NCI-H2196 (cell line): Measurements from ENCODE around the gene UCMA.
A peak's percentile ranks its signal among the peaks of the same experiment; 100 is the strongest.

Source experiments
- DNase-seq: peaks from one replicate; lab custom pipeline; 2025; ENCODE audit not compliant: unreplicated experiment; lab: John Stamatoyannopoulos, UW

Gene UCMA

GRCh38 chr10:13189961-13190360, 44.2 kb downstream of the UCMA start:
- no peak for DNase-seq

GRCh38 chr10:13188593-13188992, 45.6 kb downstream of the UCMA start:
- DNase-seq = no peak

GRCh38 chr10:13187135-13187534, 47.0 kb downstream of the UCMA start:
- DNase-seq = no peak

- DNase-seq = peak; percentile 79
These were observed 49.3 kb downstream of the UCMA start for GRCh38 chr10:13184730-13185514.

GRCh38 chr10:13184276-13184675, 49.9 kb downstream of the UCMA start:
- no peak for DNase-seq

- peak; percentile 15 for DNase-seq
These were observed 50.5 kb downstream of the UCMA start for GRCh38 chr10:13183625-13184024.

- no peak for DNase-seq
These were observed 51.8 kb downstream of the UCMA start for GRCh38 chr10:13182424-13182823.

- DNase-seq = no peak
These were observed 53.4 kb downstream of the UCMA start for GRCh38 chr10:13180788-13181187.

GRCh38 chr10:13173616-13174015, 60.6 kb downstream of the UCMA start:
- DNase-seq = no peak
